Nephron progenitor cell (in vitro differentiated cells): ENCODE results near the gene BCDIN3D.

Experiments used
- DNase-seq: peaks from one replicate; pipeline ENCODE4 v3.0.0; 2021
- H3K27ac Mint-ChIP-seq: 2 replicates; pipeline ENCODE4 v1.8.0; 2021; ENCODE audit warnings: mild to moderate bottlenecking, moderate library complexity, mixed read lengths
- H3K27me3 Mint-ChIP-seq: 2 replicates; pipeline ENCODE4 v1.8.0; 2021; ENCODE audit warnings: mild to moderate bottlenecking, low read depth, mixed read lengths; ENCODE audit not compliant: poor library complexity
- H3K36me3 Mint-ChIP-seq: 2 replicates; pipeline ENCODE4 v1.8.0; 2021; ENCODE audit warnings: low read depth, mixed read lengths
- H3K4me1 Mint-ChIP-seq: 2 replicates; pipeline ENCODE4 v1.8.0; 2021; ENCODE audit warnings: mixed read lengths
- H3K4me3 Mint-ChIP-seq: 2 replicates; pipeline ENCODE4 v1.8.0; 2021; ENCODE audit warnings: mild to moderate bottlenecking, moderate library complexity, mixed read lengths
- H3K9me3 Mint-ChIP-seq: 2 replicates; pipeline ENCODE4 v1.8.0; 2021; ENCODE audit warnings: mild to moderate bottlenecking, moderate library complexity, mixed read lengths
- CTCF ChIP-seq: fragments of 200-600 bp; sonication (generic); IDR thresholded peaks from 2 replicates; pipeline ENCODE4 v1.5.0; 2021; ENCODE audit warnings: antibody characterized with exemption

BCDIN3D gene

GRCh38 chr12:49832836-49833421 is 10.0 kb downstream of the BCDIN3D start:
- DNase-seq = no peak
- H3K27me3 Mint-ChIP-seq = no peaks in the 10 kb centered on the region
- H3K9me3 Mint-ChIP-seq = no peaks in the 10 kb centered on the region
- H3K27ac Mint-ChIP-seq = no peak overlapping the region
- TF ChIP-seq CTCF = no peak
- H3K4me3 Mint-ChIP-seq = no peak overlapping the region
- H3K4me1 Mint-ChIP-seq = peaks cover 18% of the 10 kb centered on the region
- peaks cover 5% of the 10 kb centered on the region for H3K36me3 Mint-ChIP-seq

GRCh38 chr12:49831717-49832116 is 11.2 kb downstream of the BCDIN3D start:
- H3K27me3 Mint-ChIP-seq = no peaks in the 10 kb centered on the region
- peaks cover 1% of the 10 kb centered on the region for H3K36me3 Mint-ChIP-seq
- no peak for DNase-seq
- TF ChIP-seq CTCF = no peak
- H3K27ac Mint-ChIP-seq = no peak overlapping the region
- peaks cover 24% of the 10 kb centered on the region for H3K4me1 Mint-ChIP-seq
- H3K9me3 Mint-ChIP-seq = no peaks in the 10 kb centered on the region
- H3K4me3 Mint-ChIP-seq = no peak overlapping the region

- Mint-ChIP-seq H3K4me1 (peaks cover 50% of the 10 kb centered on the region), H3K27me3 (no peaks in the 10 kb centered on the region), H3K9me3 (no peaks in the 10 kb centered on the region), H3K27ac (peak within 1 kb of the TSS; percentile 97), H3K36me3 (no peaks in the 10 kb centered on the region), H3K4me3 (peak within 1 kb of the TSS; percentile 94)
- no peak for TF ChIP-seq CTCF
- peak; percentile 98 for DNase-seq
Measured at GRCh38 chr12:49828133-49829091, 14.5 kb downstream of the BCDIN3D start, which contains the start of gene NCKAP5L. NCKAP5L (minus strand) TSS chr12:49828413; CDS start chr12:49804044, 24,369 bp downstream.

- H3K27ac Mint-ChIP-seq = peak overlapping the region; percentile 91
- no peaks in the 10 kb centered on the region for H3K9me3 Mint-ChIP-seq
- peaks cover 48% of the 10 kb centered on the region for H3K4me1 Mint-ChIP-seq
- peak overlapping the region; percentile 94 for H3K4me3 Mint-ChIP-seq
- H3K36me3 Mint-ChIP-seq = peaks cover 6% of the 10 kb centered on the region
- no peaks in the 10 kb centered on the region for H3K27me3 Mint-ChIP-seq
- DNase-seq = peak; percentile 84
- TF ChIP-seq CTCF = no peak
Measured at GRCh38 chr12:49827401-49828099, 15.4 kb downstream of the BCDIN3D start.

- no peak for DNase-seq
- peak overlapping the region; percentile 94 for H3K4me3 Mint-ChIP-seq
- H3K9me3 Mint-ChIP-seq = no peaks in the 10 kb centered on the region
- no peak for TF ChIP-seq CTCF
- peak overlapping the region; percentile 91 for H3K27ac Mint-ChIP-seq
- no peaks in the 10 kb centered on the region for H3K27me3 Mint-ChIP-seq
- peaks cover 12% of the 10 kb centered on the region for H3K36me3 Mint-ChIP-seq
- H3K4me1 Mint-ChIP-seq = peaks cover 45% of the 10 kb centered on the region
Measured at GRCh38 chr12:49827051-49827400, 15.9 kb downstream of the BCDIN3D start.
